DOHH2 (cell line): ENCODE results near the gene MVP.

ENCODE experiments used
- H3F3A ChIP-seq: fragments of 200-600 bp; sonication (generic), shearing (Covaris generic); 2 replicates; pipeline ENCODE4 v1.6.0; 2016; ENCODE audit warnings: antibody characterized with exemption, mild to moderate bottlenecking; ENCODE audit not compliant: control insufficient read depth, insufficient read depth
- H3K27ac ChIP-seq: fragments of 200-600 bp; sonication (generic); 2 replicates; pipeline ENCODE4 v1.5.1; 2014; ENCODE audit warnings: low read depth, mild to moderate bottlenecking, low read length, moderate library complexity
- H3K27me3 ChIP-seq: fragments of 200-600 bp; sonication (generic); 2 replicates; pipeline ENCODE4 v1.6.1; 2014; ENCODE audit warnings: mild to moderate bottlenecking, low read length, mixed read lengths; ENCODE audit not compliant: control insufficient read depth
- H3K36me3 ChIP-seq: fragments of 200-600 bp; sonication (generic); 2 replicates; pipeline ENCODE4 v1.6.1; 2014; ENCODE audit warnings: mild to moderate bottlenecking, low read length, moderate library complexity, mixed read lengths; ENCODE audit not compliant: control insufficient read depth
- H3K4me1 ChIP-seq: fragments of 200-600 bp; sonication (generic); 2 replicates; pipeline ENCODE4 v1.6.1; 2014; ENCODE audit warnings: mild to moderate bottlenecking, low read length, mixed read lengths; ENCODE audit not compliant: control insufficient read depth
- H3K4me2 ChIP-seq: fragments of 200-600 bp; sonication (generic); 2 replicates; pipeline ENCODE4 v1.6.0; 2014; ENCODE audit warnings: mild to moderate bottlenecking, low read length, moderate library complexity
- H3K4me3 ChIP-seq: fragments of 200-600 bp; sonication (generic); 2 replicates; pipeline ENCODE4 v1.5.1; 2014; ENCODE audit warnings: mild to moderate bottlenecking, low read length, mixed read lengths
- H3K79me2 ChIP-seq: fragments of 200-600 bp; sonication (generic); 2 replicates; pipeline ENCODE4 v1.6.1; 2014; ENCODE audit warnings: mild to moderate bottlenecking, low read length, mixed read lengths; ENCODE audit not compliant: control insufficient read depth
- H3K9me2 ChIP-seq: fragments of 200-600 bp; sonication (generic); replicated peaks from 2 replicates; pipeline ENCODE4 v1.6.1; 2014; ENCODE audit warnings: mild to moderate bottlenecking, low read length, mixed read lengths; ENCODE audit not compliant: control insufficient read depth
- H3K9me3 ChIP-seq: fragments of 200-600 bp; sonication (generic); 2 replicates; pipeline ENCODE4 v1.6.1; 2014; ENCODE audit warnings: antibody characterized with exemption, low read length, mixed read lengths; ENCODE audit not compliant: control insufficient read depth, insufficient read depth
- H4K20me1 ChIP-seq: fragments of 200-600 bp; sonication (generic); 2 replicates; pipeline ENCODE4 v1.6.0; 2014; ENCODE audit warnings: low read depth, mild to moderate bottlenecking, antibody characterized with exemption, low read length, moderate library complexity; ENCODE audit not compliant: control insufficient read depth, insufficient read depth
- EZH2phosphoT487 ChIP-seq: fragments of 200-600 bp; sonication (generic); IDR thresholded peaks from 2 replicates; pipeline ENCODE4 v1.6.1; 2017; ENCODE audit warnings: borderline replicate concordance, mild to moderate bottlenecking, antibody characterized with exemption, low read length, moderate library complexity, mixed read lengths
- TF ChIP-seq, protein P1 (sequence below): fragments of 200-600 bp; sonication (generic); IDR thresholded peaks from one replicate; pipeline ENCODE4 v1.5.1; 2014; ENCODE audit warnings: antibody characterized with exemption, mild to moderate bottlenecking, low read depth, low read length; ENCODE audit not compliant: poor library complexity, severe bottlenecking

Gene MVP

DNA sequence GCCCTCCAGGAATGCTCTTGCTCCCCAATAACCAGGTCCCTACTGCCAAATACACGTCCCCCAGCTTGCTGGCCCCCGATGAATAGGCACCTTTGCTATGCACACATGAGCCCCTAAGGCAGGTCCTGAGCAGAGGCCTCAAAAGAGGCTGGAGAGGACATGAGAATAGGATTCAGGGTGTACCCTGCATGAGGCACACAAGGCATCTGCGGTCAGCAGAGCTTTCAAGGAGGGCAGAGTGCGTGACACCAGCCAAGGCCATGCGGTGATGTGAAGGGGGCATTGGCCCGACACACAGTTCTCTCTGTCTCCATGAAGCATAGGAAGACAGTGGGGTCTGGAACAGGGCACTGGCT, 72.2 kb downstream of the MVP start:
- H4K20me1 ChIP-seq, result no peaks in the 10 kb centered on the region
- H3K79me2 ChIP-seq, result no peaks in the 10 kb centered on the region
- peaks cover 3% of the 10 kb centered on the region; the same call in 1 of the 2 replicates for H3K27me3 ChIP-seq
- no peak for TF ChIP-seq EZH2phosphoT487
- TF ChIP-seq, protein P1, sequence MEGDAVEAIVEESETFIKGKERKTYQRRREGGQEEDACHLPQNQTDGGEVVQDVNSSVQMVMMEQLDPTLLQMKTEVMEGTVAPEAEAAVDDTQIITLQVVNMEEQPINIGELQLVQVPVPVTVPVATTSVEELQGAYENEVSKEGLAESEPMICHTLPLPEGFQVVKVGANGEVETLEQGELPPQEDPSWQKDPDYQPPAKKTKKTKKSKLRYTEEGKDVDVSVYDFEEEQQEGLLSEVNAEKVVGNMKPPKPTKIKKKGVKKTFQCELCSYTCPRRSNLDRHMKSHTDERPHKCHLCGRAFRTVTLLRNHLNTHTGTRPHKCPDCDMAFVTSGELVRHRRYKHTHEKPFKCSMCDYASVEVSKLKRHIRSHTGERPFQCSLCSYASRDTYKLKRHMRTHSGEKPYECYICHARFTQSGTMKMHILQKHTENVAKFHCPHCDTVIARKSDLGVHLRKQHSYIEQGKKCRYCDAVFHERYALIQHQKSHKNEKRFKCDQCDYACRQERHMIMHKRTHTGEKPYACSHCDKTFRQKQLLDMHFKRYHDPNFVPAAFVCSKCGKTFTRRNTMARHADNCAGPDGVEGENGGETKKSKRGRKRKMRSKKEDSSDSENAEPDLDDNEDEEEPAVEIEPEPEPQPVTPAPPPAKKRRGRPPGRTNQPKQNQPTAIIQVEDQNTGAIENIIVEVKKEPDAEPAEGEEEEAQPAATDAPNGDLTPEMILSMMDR, result no peak
- H3K9me3 ChIP-seq, result no peaks in the 10 kb centered on the region
- H3K4me3 ChIP-seq, result no peak overlapping the region
- no peaks in the 10 kb centered on the region for H3F3A ChIP-seq
- no peaks in the 10 kb centered on the region for H3K9me2 ChIP-seq
- no peaks in the 10 kb centered on the region for H3K36me3 ChIP-seq
- H3K27ac ChIP-seq, result no peak overlapping the region
- no peaks in the 10 kb centered on the region for H3K4me1 ChIP-seq
- no peak overlapping the region for H3K4me2 ChIP-seq

DNA sequence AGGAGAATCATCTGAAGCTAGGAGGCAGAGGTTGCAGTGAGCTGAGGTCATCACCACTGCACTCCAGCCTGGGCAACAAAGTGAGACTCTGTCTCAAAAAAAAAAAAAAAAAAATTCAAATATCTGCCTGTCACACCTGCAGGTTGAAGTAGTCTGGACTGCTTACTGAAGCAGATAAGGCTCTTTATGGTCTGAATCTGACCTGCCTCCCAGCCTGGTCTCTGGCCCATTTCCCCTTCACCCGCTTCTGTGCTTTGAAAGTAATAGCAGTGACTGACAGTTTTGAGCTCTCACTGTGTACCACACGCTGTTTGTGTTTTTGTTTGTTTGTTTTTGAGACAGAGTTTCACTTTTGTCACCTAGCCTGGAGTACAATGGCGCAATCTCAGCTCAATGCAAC, 73.3 kb downstream of the MVP start:
- H4K20me1 ChIP-seq, result no peaks in the 10 kb centered on the region
- no peaks in the 10 kb centered on the region for H3K9me2 ChIP-seq
- H3K36me3 ChIP-seq, result no peaks in the 10 kb centered on the region
- H3K4me3 ChIP-seq, result no peak overlapping the region
- H3K79me2 ChIP-seq, result no peaks in the 10 kb centered on the region
- no peak overlapping the region for H3K4me2 ChIP-seq
- no peaks in the 10 kb centered on the region for H3F3A ChIP-seq
- H3K27ac ChIP-seq, result no peak overlapping the region
- peaks cover 14% of the 10 kb centered on the region for H3K27me3 ChIP-seq
- no peak for TF ChIP-seq EZH2phosphoT487
- TF ChIP-seq, protein P1, result no peak
- no peaks in the 10 kb centered on the region for H3K9me3 ChIP-seq
- H3K4me1 ChIP-seq, result no peaks in the 10 kb centered on the region

DNA sequence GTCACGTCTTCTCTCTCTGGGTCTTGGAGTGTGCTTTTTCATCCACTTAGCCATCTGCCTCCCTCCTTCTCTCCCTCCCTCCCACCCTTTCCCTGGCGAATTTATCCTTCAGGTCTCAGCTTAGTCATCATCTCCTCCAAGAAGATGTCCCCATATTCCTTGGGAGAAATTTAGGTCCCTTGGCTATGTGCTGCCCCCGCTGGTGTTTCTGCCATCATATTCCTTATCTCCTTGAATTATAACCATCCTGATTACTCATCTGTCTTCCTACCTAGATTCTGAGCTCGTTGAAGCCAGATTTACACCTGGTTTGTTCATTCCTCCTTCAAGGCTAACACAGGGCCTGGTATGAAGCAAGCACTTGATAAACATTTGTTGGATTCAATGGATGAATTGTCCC, 74.1 kb downstream of the MVP start:
- no peaks in the 10 kb centered on the region for H3K9me2 ChIP-seq
- H4K20me1 ChIP-seq, result no peaks in the 10 kb centered on the region
- H3K36me3 ChIP-seq, result no peaks in the 10 kb centered on the region
- H3K4me1 ChIP-seq, result no peaks in the 10 kb centered on the region; the same call in 1 of the 2 replicates
- no peak overlapping the region for H3K27ac ChIP-seq
- H3K27me3 ChIP-seq, result peaks cover 21% of the 10 kb centered on the region
- TF ChIP-seq EZH2phosphoT487, result no peak
- TF ChIP-seq, protein P1, result no peak
- no peaks in the 10 kb centered on the region for H3K9me3 ChIP-seq
- no peak overlapping the region for H3K4me2 ChIP-seq
- no peaks in the 10 kb centered on the region for H3K79me2 ChIP-seq
- no peak overlapping the region for H3K4me3 ChIP-seq
- no peaks in the 10 kb centered on the region for H3F3A ChIP-seq

DNA sequence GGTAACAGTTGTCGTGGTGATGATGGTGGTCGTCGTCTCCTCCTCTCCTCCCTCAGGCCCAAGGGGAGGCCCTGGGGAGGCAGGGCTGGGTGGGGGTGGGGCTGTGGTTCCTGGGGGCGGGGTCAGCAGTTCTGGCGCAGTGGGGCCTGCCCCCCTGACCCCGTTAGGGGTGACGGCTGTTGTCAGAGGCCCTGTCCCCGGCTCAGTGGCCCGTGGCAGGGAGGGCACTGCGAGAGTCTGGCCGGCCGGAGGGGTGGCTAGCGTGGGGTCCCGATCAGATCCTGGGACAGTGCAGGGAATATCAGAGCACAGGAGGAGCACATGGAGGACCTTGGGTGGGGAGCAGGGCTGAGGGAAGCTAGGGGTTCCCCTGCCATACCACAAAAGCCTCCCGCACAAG, 76.6 kb downstream of the MVP start:
- Histone ChIP-seq H3K27ac (no peak overlapping the region), H3K4me3 (no peak overlapping the region), H3K79me2 (no peaks in the 10 kb centered on the region), H3F3A (no peaks in the 10 kb centered on the region), H4K20me1 (no peaks in the 10 kb centered on the region), H3K9me3 (no peaks in the 10 kb centered on the region), H3K4me1 (peaks cover 10% of the 10 kb centered on the region), H3K27me3 (peaks cover 26% of the 10 kb centered on the region), H3K9me2 (no peaks in the 10 kb centered on the region), H3K4me2 (no peak overlapping the region), H3K36me3 (no peaks in the 10 kb centered on the region)
- TF ChIP-seq EZH2phosphoT487, result no peak
- TF ChIP-seq, protein P1, result no peak
